Measurements from ENCODE around the gene PITRM1.
"Not testable (repeated sequence)": the region's sequence is repeated elsewhere in the genome, so short reads cannot be mapped to it uniquely, and the experiment has no call there.

The PITRM1 gene

GRCh38 chr10:3117486-3117885 is 55.1 kb downstream of the PITRM1 start:
- no peak for DNase-seq

- DNase-seq, result no peak
Measured at GRCh38 chr10:3116508-3117100, 56.0 kb downstream of the PITRM1 start.

- no peak for DNase-seq
Measured at GRCh38 chr10:3115685-3116084, 56.9 kb downstream of the PITRM1 start.

DNA sequence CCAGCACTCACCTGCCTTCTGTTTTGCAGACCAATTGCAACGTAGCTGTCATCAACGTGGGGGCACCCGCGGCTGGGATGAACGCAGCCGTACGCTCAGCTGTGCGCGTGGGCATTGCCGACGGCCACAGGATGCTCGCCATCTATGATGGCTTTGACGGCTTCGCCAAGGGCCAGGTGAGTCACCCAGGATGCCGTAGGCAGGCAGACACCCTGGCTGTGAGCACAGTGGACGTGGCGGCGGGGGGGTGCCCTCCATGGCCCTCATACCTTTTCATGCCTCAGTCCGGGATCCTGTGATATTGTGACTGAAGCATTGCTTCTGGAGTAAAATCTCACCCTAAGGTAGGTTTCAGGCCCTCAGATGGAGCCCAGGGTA is 59.2 kb downstream of the PITRM1 start:
- no peak for DNase-seq

- no peak for DNase-seq
Measured at GRCh38 chr10:3111621-3112163, 60.9 kb downstream of the PITRM1 start.

GRCh38 chr10:3110782-3111620 is 61.6 kb downstream of the PITRM1 start:
- no peak for DNase-seq

DNA sequence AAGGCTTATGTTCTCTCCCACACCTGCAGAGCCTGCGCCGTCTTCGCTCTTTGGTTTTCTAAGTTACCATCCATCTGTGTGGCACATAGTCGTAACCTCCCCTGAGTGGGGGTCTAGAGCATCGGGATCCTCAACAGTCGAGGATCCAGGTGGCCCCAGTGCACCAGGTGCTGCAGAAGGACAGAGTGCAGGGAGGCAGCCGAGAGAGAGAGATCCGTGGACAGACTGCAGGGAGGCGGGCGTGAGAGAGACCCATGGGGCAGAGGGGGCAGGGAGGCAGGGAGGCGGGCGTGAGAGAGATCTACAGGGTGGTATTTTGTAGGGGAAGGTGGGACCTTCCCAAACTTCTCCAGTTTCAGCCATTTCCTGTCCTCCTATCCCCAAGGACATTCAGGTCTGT is 62.9 kb downstream of the PITRM1 start:
- no peak for DNase-seq

GRCh38 chr10:3109196-3109595 is 63.4 kb downstream of the PITRM1 start:
- no peak for DNase-seq

- DNase-seq, result no peak
Measured at GRCh38 chr10:3108575-3109105, 63.9 kb downstream of the PITRM1 start.

DNA sequence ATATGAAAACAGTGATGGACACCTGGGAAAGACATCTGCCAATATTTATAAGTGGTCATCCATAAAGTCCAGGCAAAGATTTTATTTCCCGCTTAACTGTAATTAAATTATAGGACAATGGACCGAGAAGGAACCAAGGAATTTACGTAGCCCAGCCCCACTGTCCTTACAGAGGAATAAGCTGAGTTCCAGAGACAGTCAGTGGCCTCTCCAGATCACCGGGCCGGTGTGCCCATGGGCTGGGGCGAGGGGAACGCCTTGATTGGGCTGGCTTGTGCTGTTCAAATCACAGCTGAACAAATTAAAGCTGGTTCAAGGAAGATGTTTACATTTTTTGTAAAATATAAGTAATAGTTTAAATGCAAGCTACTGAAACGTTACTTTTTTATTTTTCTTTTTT is 64.5 kb downstream of the PITRM1 start:
- DNase-seq, result no peak

- no peak for DNase-seq
Measured at GRCh38 chr10:3107426-3107961, 65.1 kb downstream of the PITRM1 start.

DNA sequence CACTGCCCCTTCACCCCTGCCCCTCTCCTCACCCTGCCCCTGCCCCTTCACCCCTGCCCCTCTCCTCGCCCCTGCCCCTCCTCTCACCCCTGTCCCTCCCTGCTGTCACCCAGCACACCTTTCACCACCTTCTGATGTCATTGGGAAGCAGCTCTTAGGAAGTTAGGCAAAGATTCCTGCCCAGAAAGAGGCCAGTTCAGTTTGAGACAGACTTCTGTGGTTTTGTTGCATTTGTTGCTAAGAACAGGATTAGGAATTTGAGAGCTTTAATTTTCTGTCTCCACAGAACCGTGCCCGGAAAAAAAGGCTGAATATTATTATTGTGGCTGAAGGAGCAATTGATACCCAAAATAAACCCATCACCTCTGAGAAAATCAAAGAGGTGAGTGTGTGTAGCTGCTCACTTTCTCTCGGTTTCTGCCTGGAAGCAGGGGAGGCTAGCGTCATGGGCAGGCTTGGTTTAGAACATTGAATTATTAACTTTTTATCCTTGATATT is 65.6 kb downstream of the PITRM1 start:
- DNase-seq, result no peak

DNA sequence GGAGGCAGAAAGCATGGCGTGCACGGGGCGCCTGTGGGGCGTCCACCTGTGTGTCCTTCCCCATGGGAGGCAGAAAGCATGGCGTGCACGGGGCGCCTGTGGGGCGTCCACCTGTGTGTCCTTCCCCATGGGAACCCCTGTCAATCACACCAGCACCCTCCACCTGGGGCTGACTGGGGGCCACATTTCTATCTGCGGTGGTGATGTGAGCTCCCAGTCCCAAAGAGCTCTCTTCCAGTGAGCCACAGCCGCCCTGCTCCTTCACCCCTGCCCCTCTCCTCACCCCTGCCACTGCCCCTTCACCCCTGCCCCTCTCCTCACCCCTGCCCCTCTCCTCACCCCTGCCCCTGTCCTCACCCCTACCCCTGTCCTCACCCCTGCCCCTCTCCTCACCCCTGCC is 66.3 kb downstream of the PITRM1 start:
- not testable (repeated sequence) for DNase-seq

GRCh38 chr10:3105905-3106304 is 66.7 kb downstream of the PITRM1 start:
- no peak for DNase-seq

- DNase-seq, result no peak
Measured at GRCh38 chr10:3105166-3105565, 67.4 kb downstream of the PITRM1 start.

DNA sequence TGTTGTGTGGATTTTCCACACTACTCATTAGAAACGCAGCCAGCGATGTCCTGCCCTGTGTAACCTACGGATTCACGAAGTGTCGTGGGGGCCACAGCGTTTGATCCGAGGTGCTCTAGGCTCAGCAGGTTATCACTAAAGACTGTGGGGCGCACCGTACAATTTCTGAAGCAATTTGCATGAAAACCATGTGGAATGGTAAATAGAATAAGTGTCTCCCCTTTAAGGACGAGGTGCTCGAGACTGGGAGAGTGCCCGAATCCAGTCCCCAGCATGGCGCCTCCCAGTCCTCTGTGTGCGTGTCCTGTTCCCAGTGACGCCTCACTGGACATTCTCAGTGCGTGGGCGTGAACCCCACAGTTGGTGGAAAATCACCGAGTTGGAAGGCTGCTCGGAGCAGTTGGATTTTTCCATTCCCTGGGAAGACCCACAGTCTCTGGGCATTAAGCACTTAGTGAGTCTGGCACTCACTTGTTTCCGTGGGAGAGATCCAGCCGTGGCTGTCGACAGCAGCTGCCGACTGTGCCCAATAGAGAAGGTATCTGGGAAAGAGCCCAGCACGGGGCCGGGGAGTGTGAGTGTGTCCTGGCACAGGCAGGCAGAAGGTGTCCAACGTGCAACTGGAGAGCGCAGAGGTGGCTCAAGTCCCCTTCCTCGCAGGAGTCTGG is 68.2 kb downstream of the PITRM1 start:
- DNase-seq, result no peak

DNA sequence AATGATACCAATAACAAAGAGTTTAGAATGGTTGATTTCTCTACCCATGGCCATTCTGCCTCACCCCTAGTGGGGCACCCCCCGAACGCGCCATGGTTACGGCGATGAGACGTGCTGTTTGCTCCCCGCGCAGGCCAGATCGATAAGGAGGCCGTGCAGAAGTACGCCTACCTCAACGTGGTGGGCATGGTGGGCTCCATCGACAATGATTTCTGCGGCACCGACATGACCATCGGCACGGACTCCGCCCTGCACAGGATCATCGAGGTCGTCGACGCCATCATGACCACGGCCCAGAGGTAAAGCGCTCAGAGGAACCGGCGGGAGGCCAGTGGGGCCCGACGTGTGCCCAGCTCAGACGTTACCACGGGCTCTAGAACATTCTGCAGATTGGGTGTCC is 68.9 kb downstream of the PITRM1 start:
- no peak for DNase-seq

DNA sequence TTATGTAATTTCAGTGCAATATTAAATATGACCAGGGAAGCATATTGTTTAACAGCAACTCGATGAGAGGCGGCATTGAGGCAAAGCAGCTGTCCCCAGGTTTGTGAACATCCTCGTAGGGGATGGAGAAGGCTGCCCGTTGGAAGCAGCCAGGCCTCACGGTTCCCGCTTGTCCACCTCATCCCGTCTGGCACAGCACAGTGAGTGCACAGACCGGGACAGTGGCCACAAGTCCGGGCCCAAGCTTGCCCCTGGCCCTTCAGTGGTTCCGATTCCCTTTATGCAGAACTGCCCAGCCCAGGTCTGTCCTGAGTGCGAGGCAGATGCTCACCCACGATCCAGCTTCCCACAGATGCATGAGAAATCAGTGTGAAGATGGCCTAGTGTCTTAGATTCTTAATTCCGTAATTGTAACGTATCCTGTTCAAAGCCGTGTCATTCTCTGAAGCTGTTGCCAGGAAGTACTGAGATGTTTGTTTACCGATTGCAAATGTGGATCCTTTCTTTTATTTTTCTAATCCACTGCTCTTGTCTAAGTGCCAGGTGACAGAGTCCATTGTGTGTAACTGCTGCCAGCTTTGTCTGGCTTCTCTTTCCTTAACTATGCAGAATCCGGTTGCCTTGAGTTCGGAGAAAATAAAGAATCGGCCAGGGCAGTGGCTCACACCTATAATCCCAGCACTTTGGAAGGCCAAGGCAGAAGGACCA is 69.7 kb downstream of the PITRM1 start:
- DNase-seq, result no peak

- DNase-seq, result no peak
Measured at GRCh38 chr10:3100856-3101640, 71.5 kb downstream of the PITRM1 start.

DNA sequence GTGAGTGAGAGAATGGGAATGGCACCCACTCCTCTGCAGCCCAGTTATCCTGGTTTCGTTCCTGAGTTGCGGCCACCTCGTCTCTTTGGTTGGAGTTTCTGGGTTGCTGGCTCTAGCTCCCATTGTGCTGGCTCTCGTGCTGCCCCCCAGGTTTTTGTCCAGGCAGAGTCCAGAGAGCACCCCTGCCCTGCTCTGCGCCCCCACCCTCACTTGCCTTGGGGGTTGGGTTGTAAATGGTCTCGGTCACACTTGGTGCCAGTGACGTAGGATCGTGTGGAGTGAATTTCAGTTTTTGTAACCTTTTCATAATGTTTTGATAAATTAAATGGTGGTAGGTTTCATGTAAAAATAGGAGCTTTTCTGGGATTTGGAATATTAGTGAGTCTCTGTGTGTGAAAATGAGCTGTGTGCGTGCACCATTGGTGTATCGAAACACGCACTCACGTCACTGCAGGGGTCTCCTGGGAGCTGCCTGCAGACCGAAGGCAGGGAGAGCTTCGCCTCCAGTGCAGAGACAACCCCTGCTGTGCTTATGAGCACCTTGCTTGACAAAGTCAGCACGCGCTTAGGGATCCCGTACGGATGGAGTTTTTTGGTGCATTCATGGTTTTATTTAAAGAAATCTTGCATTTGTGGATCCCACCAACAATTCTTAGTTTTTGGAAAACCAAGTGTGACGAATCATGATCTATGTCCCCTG is 72.3 kb downstream of the PITRM1 start:
- DNase-seq, result no peak

All from activated CD4-positive, alpha-beta T cell treated with anti-CD3 and anti-CD28 coated beads for 48 hours (primary cell).